ENCODE results near the gene DRC1.
A peak's percentile ranks its signal among the peaks of the same experiment; 100 is the strongest.
"Not testable (repeated sequence)": the region's sequence is repeated elsewhere in the genome, so short reads cannot be mapped to it uniquely, and the experiment has no call there.

The DRC1 gene

GRCh38 chr2:26465266-26465925 is 63.7 kb downstream of the DRC1 start:
- no peak for DNase-seq

GRCh38 chr2:26465981-26466471 is 64.3 kb downstream of the DRC1 start:
- no peak for DNase-seq

GRCh38 chr2:26466662-26467310 is 65.1 kb downstream of the DRC1 start:
- DNase-seq: no peak

GRCh38 chr2:26468544-26468943 is 66.8 kb downstream of the DRC1 start:
- not testable (repeated sequence) for DNase-seq

- no peak for DNase-seq
These were observed 67.5 kb downstream of the DRC1 start for GRCh38 chr2:26469092-26469710.

- DNase-seq: no peak
These were observed 68.2 kb downstream of the DRC1 start for GRCh38 chr2:26469955-26470354.

GRCh38 chr2:26470601-26471260 is 69.0 kb downstream of the DRC1 start:
- DNase-seq: no peak

GRCh38 chr2:26471289-26471688 is 69.6 kb downstream of the DRC1 start:
- peak; percentile 11 for DNase-seq

- DNase-seq: no peak
These were observed 70.3 kb downstream of the DRC1 start for GRCh38 chr2:26471766-26472706.

GRCh38 chr2:26472821-26473655 is 71.3 kb downstream of the DRC1 start:
- DNase-seq: no peak

- DNase-seq: no peak
These were observed 72.1 kb downstream of the DRC1 start for GRCh38 chr2:26473796-26474195.

GRCh38 chr2:26474261-26474785 is 72.6 kb downstream of the DRC1 start:
- DNase-seq: no peak

- no peak for DNase-seq
These were observed 73.3 kb downstream of the DRC1 start for GRCh38 chr2:26475037-26475436.

- DNase-seq: no peak
These were observed 74.2 kb downstream of the DRC1 start for GRCh38 chr2:26475832-26476501.

- DNase-seq: no peak
These were observed 75.6 kb downstream of the DRC1 start for GRCh38 chr2:26477126-26477910.

GRCh38 chr2:26477911-26478253 is 76.2 kb downstream of the DRC1 start, which contains the start of gene OTOF:
Gene OTOF (minus strand): TSS chr2:26478124.
- DNase-seq: peak; percentile 9

- DNase-seq: no peak
These were observed 76.6 kb downstream of the DRC1 start for GRCh38 chr2:26478366-26478765.

GRCh38 chr2:26479131-26479788 is 77.5 kb downstream of the DRC1 start:
- DNase-seq: no peak
